Kidney (tissue), 14 donors: ENCODE measurements around the gene PYM1. TPM values are rescaled to one million over a fixed set of nuclear protein-coding genes. Genes with fewer than 3 reads are reported as not detected.

Source experiments
- DNase-seq, 5 donors: peaks; one replicate each; pipeline ENCODE4 v3.0.0-alpha.2; 2013 to 2020
- FAIRE-seq: peaks from 2 replicates; lab custom pipeline; 2012; peaks lifted over from hg19 to GRCh38; lab: Jason Lieb, UNC
- H3K27ac ChIP-seq, 2 donors: one replicate each; pipeline ENCODE4 v1.7.0; 2013; ENCODE audit warnings: low read depth in 2 of 2, low read length in 2 of 2, inconsistent platforms in 1 of 2
- H3K27me3 ChIP-seq: one replicate; pipeline ENCODE4 v1.7.1; 2013; ENCODE audit warnings: low read length, inconsistent platforms; ENCODE audit not compliant: control insufficient read depth, insufficient read depth
- H3K36me3 ChIP-seq, 3 donors: one replicate each; pipeline versions ENCODE4 v1.7.0 to v1.7.1; 2013; ENCODE audit warnings: low read length in 3 of 3, control low read depth in 1 of 3, inconsistent platforms in 1 of 3; ENCODE audit not compliant: insufficient read depth in 3 of 3, control insufficient read depth in 2 of 3
- H3K4me1 ChIP-seq, 3 donors: one replicate each; pipeline versions ENCODE4 v1.7.0 to v1.7.1; 2013; ENCODE audit warnings: low read length in 3 of 3, inconsistent platforms in 1 of 3, low read depth in 1 of 3; ENCODE audit not compliant: control insufficient read depth in 2 of 3, insufficient read depth in 2 of 3
- H3K4me3 ChIP-seq, 3 donors: one replicate each; pipeline versions ENCODE4 v1.7.0 to v1.8.1; 2013; ENCODE audit warnings: low read length in 3 of 3, control low read depth in 1 of 3, inconsistent platforms in 1 of 3
- H3K9ac ChIP-seq, 3 donors: one replicate each; pipeline versions ENCODE4 v1.7.0 to v1.7.1; 2013; ENCODE audit warnings: low read length in 3 of 3, control low read depth in 1 of 3, inconsistent platforms in 1 of 3
- H3K9me3 ChIP-seq, 3 donors: one replicate each; pipeline versions ENCODE4 v1.7.0 to v1.7.1; 2013; ENCODE audit warnings: low read length in 3 of 3, control low read depth in 1 of 3, inconsistent platforms in 1 of 3; ENCODE audit not compliant: control insufficient read depth in 2 of 3, insufficient read depth in 1 of 3
- intact Hi-C: fragments of 100-400 bp; cut with DNase I; formaldehyde crosslinking; loops from one replicate; pipeline ENCODE4 v1.11.1; 2022
- polyA plus RNA-seq: library from polyadenylated mRNA; stranded (reverse); fragments of 350-450 nt; fragmentation: Illumina TruSeq; extraction: RNeasy Lipid Tissue Mini Kit (QIAGEN cat#74804); gene quantifications from one replicate; pipeline ENCODE4 v1.2.3, GENCODE V29; 2014; ENCODE audit warnings: low read depth, low replicate concordance; ENCODE audit not compliant: insufficient read depth
- total RNA-seq: library from RNA; stranded (reverse); fragmentation: NEBNext Ultra II Directional; extraction: Animal tissue kit (Norgen Biotek cat#: 25700); gene quantifications from one replicate; pipeline ENCODE4 v1.2.1, GENCODE V29; 2021
- TF ChIP-seq, protein P1 (sequence below): IDR thresholded peaks from 3 replicates; pipeline ENCODE4 v1.5.1; 2012; ENCODE audit warnings: mild to moderate bottlenecking, moderate library complexity, borderline replicate concordance; ENCODE audit not compliant: insufficient read depth; ENCODE audit errors: extremely low read depth
- donor health status: control.
- donor health status: control.
- donor health status: control.
- donor health status: control.
- donor health status: control.
- donor health status: DM: yes; HTN: yes; CAD: no.
- donor health status: Normal renal cell carcinoma (clear cell type).

Gene PYM1
- total and polyA plus RNA-seq, 2 donors from 2014 or later: 29.0 to 39.7 TPM

DNA sequence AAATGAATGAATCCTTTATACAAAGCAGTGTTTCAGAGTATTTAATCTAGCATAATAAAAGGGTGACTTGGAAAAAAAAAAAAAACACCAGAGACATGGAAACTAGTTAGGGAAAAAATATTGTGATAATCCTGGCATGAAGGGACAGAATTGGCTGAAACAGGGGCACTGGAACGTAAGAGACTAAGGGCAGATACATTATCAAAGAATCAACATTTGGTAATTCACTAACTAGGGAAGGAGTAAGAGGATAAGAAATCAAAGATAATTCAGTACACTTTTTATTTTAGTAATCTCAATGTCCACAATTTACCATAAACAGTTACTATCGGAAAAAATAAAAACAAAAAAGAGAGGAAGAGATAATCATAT lies 18.2 kb downstream of the PYM1 start:
- FAIRE-seq (no peak), DNase-seq (no peak)
- H3K36me3 ChIP-seq: no peaks in the 10 kb centered on the region
- H3K9me3 ChIP-seq: no peaks in the 10 kb centered on the region
- intact Hi-C loops: no loop called here
- H3K4me3 ChIP-seq: no peak overlapping the region
- H3K27me3 ChIP-seq: no peaks in the 10 kb centered on the region
- no peak overlapping the region for H3K27ac ChIP-seq
- H3K9ac ChIP-seq: no peak overlapping the region
- TF ChIP-seq, protein P1, sequence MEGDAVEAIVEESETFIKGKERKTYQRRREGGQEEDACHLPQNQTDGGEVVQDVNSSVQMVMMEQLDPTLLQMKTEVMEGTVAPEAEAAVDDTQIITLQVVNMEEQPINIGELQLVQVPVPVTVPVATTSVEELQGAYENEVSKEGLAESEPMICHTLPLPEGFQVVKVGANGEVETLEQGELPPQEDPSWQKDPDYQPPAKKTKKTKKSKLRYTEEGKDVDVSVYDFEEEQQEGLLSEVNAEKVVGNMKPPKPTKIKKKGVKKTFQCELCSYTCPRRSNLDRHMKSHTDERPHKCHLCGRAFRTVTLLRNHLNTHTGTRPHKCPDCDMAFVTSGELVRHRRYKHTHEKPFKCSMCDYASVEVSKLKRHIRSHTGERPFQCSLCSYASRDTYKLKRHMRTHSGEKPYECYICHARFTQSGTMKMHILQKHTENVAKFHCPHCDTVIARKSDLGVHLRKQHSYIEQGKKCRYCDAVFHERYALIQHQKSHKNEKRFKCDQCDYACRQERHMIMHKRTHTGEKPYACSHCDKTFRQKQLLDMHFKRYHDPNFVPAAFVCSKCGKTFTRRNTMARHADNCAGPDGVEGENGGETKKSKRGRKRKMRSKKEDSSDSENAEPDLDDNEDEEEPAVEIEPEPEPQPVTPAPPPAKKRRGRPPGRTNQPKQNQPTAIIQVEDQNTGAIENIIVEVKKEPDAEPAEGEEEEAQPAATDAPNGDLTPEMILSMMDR: no peak
- H3K4me1 ChIP-seq: peaks cover 0 to 3% (median 0%) of the 10 kb centered on the region in 3 donors

DNA sequence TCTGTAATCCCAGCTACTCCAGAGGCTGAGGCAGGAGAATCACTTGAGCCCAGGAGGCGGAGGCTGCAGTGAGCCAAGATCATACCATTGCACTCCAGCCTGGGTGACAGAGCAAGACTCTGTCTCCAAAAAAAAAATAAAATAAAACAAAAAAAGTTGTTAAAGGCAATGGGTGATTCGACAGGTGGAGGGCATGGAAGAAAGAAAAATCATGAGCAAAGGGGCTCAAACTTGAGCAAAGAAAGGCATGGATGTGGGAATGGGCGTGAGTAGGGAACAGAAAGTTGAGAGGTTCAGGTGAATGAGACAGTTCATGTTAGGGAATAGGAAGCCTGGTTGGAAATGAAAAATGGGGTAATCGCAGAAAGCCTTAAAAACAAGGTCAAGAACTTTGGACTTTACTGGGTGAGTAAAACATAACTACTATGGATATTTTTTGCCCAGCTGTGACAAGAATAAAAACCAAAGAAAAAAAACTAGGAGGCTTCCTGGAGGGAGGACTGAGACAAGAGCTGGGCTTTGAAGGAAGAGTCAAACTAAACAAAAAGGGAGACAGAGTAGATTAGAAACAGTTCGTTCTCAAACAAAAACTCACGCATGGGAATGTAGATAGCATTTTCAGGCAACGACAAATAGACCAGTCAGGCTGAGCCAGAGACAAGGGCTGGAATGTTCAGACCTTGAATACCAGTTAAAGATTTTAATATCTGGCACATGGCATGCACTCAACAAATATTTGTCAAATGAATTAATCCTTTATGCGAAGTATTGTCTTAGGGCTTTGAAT lies 18.8 kb downstream of the PYM1 start:
- FAIRE-seq: no peak
- no peak overlapping the region for H3K9ac ChIP-seq
- H3K9me3 ChIP-seq: no peaks in the 10 kb centered on the region
- DNase-seq: no peak
- H3K4me3 ChIP-seq: no peak overlapping the region
- no peaks in the 10 kb centered on the region for H3K36me3 ChIP-seq
- TF ChIP-seq, protein P1: no peak
- H3K27ac ChIP-seq: no peak overlapping the region
- intact Hi-C loops: no loop called here
- no peaks in the 10 kb centered on the region for H3K27me3 ChIP-seq
- peaks cover 0 to 3% (median 0%) of the 10 kb centered on the region in 3 donors for H3K4me1 ChIP-seq

DNA sequence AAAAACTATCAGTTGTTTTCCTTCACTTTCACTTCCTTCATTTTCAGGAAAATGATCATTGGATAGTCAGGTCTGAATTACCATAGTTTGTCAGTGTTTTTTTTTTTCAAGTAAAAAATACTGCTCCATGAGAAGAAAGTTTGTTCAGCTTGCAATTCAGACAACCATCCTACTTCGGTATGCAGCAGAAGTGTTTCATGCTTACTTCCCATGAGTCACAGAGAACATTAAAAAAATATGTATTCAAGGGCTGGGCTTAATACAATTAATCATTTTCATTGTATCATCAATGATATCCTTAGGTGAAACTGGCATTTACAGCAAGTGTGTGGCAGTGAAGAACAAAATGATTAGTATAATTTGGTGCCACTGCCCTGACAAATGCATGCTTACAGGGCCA lies 21.6 kb downstream of the PYM1 start:
- intact Hi-C loops: no loop called here
- Histone ChIP-seq H3K4me1 (peaks cover 0 to 3% (median 0%) of the 10 kb centered on the region in 3 donors), H3K4me3 (no peak overlapping the region), H3K27ac (no peak overlapping the region), H3K27me3 (no peaks in the 10 kb centered on the region), H3K9ac (no peak overlapping the region), H3K36me3 (peaks cover 0 to 6% (median 2%) of the 10 kb centered on the region in 3 donors), H3K9me3 (no peaks in the 10 kb centered on the region)
- TF ChIP-seq, protein P1: no peak
- DNase-seq (no peak), FAIRE-seq (no peak)
